CD14-positive monocyte (primary cell): ENCODE results near the gene PLEKHM3. TPM values are rescaled to one million over a fixed set of nuclear protein-coding genes. Genes with fewer than 3 reads are reported as not detected.
"Not testable (repeated sequence)": the region's sequence is repeated elsewhere in the genome, so short reads cannot be mapped to it uniquely, and the experiment has no call there.

Source experiments
- DNase-seq, 3 donors: peaks; one replicate each; pipeline ENCODE4 v3.0.0-alpha.2; 2011 to 2022
- H2AFZ ChIP-seq: 2 replicates; pipeline ENCODE4 v1.6.0; 2012; ENCODE audit warnings: mild to moderate bottlenecking, low read depth, low read length, inconsistent platforms; ENCODE audit not compliant: insufficient read depth, poor library complexity, severe bottlenecking
- H3K27ac ChIP-seq, 2 donors: 1 replicate in 1 of 2; 2 replicates in 1 of 2; pipeline ENCODE4 v1.5.1; 2012 to 2013; ENCODE audit warnings: low read length in 2 of 2, control low read depth in 1 of 2, inconsistent platforms in 1 of 2, low read depth in 1 of 2, mild to moderate bottlenecking in 1 of 2
- H3K27me3 ChIP-seq, 2 donors: one replicate each; pipeline versions ENCODE4 v1.6.0 to v1.6.1; 2011 to 2013; ENCODE audit warnings: low read length in 2 of 2; ENCODE audit not compliant: control insufficient read depth in 2 of 2, insufficient read depth in 2 of 2
- H3K36me3 ChIP-seq, 2 donors: replicated peaks in 1 of 2; 1 replicate in 1 of 2; 2 replicates in 1 of 2; pipeline versions ENCODE4 v1.5.1 to v1.6.1; 2012 to 2013; ENCODE audit warnings: low read length in 2 of 2, control low read depth in 1 of 2, inconsistent platforms in 1 of 2, mild to moderate bottlenecking in 1 of 2; ENCODE audit not compliant: insufficient read depth in 2 of 2, control insufficient read depth in 1 of 2
- H3K4me1 ChIP-seq, 2 donors: 1 replicate in 1 of 2; 2 replicates in 1 of 2; pipeline versions ENCODE4 v1.5.1 to v1.6.1; 2012 to 2013; ENCODE audit warnings: low read length in 2 of 2, control low read depth in 1 of 2, inconsistent platforms in 1 of 2, mild to moderate bottlenecking in 1 of 2, moderate library complexity in 1 of 2; ENCODE audit not compliant: insufficient read depth in 2 of 2, control insufficient read depth in 1 of 2
- H3K4me2 ChIP-seq: replicated peaks from 2 replicates; pipeline ENCODE3; 2012; ENCODE audit warnings: low read length, moderate library complexity, mild to moderate bottlenecking; ENCODE audit not compliant: poor library complexity, severe bottlenecking; ENCODE audit errors: extremely low read depth
- H3K4me3 ChIP-seq, 3 experiments: fragments of 200-600 bp in 1 of 3; sonication (generic) in 1 of 3; replicated peaks in 1 of 3; 1 replicate in 2 of 3; 2 replicates in 1 of 3; pipeline ENCODE4 v1.5.1; 2011 to 2013; ENCODE audit warnings: low read length in 3 of 3, mild to moderate bottlenecking in 3 of 3, control low read depth in 2 of 3, low read depth in 2 of 3, inconsistent platforms in 1 of 3, moderate library complexity in 1 of 3
- H3K79me2 ChIP-seq: 2 replicates; pipeline ENCODE4 v1.6.0; 2012; ENCODE audit warnings: mild to moderate bottlenecking, control low read depth, inconsistent platforms, low read length, moderate library complexity; ENCODE audit not compliant: insufficient read depth
- H3K9ac ChIP-seq: 2 replicates; pipeline ENCODE4 v1.6.0; 2017; ENCODE audit warnings: low read length, mild to moderate bottlenecking; ENCODE audit not compliant: insufficient read depth, poor library complexity, severe bottlenecking
- H3K9me3 ChIP-seq, 2 donors: replicated peaks in 1 of 2; 1 replicate in 1 of 2; 2 replicates in 1 of 2; pipeline versions ENCODE4 v1.5.1 to v1.6.1; 2012 to 2013; ENCODE audit warnings: low read length in 2 of 2, control low read depth in 1 of 2; ENCODE audit not compliant: control insufficient read depth in 1 of 2, insufficient read depth in 1 of 2
- H4K20me1 ChIP-seq: 2 replicates; pipeline ENCODE4 v1.6.0; 2012; ENCODE audit warnings: mild to moderate bottlenecking, low read length, control low read depth, moderate library complexity; ENCODE audit not compliant: insufficient read depth
- H3K27ac Mint-ChIP-seq, 7 donors: one replicate each; pipeline ENCODE4 v1.8.0; 2020; ENCODE audit warnings: mild to moderate bottlenecking in 7 of 7, mixed read lengths in 7 of 7, moderate library complexity in 6 of 7, inconsistent platforms in 2 of 7
- H3K27me3 Mint-ChIP-seq, 3 donors: one replicate each; pipeline ENCODE4 v1.8.0; 2021 to 2022; ENCODE audit warnings: low read depth in 3 of 3, mild to moderate bottlenecking in 3 of 3, mixed read lengths in 3 of 3, moderate library complexity in 3 of 3, inconsistent platforms in 1 of 3
- H3K36me3 Mint-ChIP-seq, 2 donors: one replicate each; pipeline ENCODE4 v1.8.0; 2020; ENCODE audit warnings: mixed read lengths in 2 of 2, inconsistent platforms in 1 of 2, mild to moderate bottlenecking in 1 of 2
- H3K4me1 Mint-ChIP-seq: one replicate; pipeline ENCODE4 v1.8.0; 2020; ENCODE audit warnings: mild to moderate bottlenecking, mixed read lengths
- H3K4me3 Mint-ChIP-seq, 2 donors: one replicate each; pipeline ENCODE4 v1.8.0; 2020; ENCODE audit warnings: mild to moderate bottlenecking in 2 of 2, mixed read lengths in 2 of 2, moderate library complexity in 1 of 2
- H3K9me3 Mint-ChIP-seq, 7 donors: one replicate each; pipeline ENCODE4 v1.8.0; 2020 to 2022; ENCODE audit warnings: mixed read lengths in 7 of 7, mild to moderate bottlenecking in 6 of 7, moderate library complexity in 6 of 7, inconsistent platforms in 2 of 7
- WGBS: methylation state at CpG from one replicate; pipeline ENCODE4 v1.1.5; 2013; ENCODE audit warnings: missing lambda C conversion rate; ENCODE audit not compliant: insufficient coverage; 5-methylcytosine and 5-hydroxymethylcytosine counted together
- intact Hi-C, 2 donors: fragments of 100-400 bp; cut with micrococcal nuclease; formaldehyde crosslinking; loops; one replicate each; pipeline versions ENCODE4 v1.15.0 to v1.15.1; 2023
- polyA plus RNA-seq, 3 donors: library from polyadenylated mRNA; depleted of rRNA in 1 of 3; unstranded in 2 of 3; stranded (reverse) in 1 of 3; fragments of 300-500 nt in 2 of 3; fragments of >200 nt in 1 of 3; fragmentation: Illumina TruSeq in 2 of 3; gene quantifications; 1 replicate in 2 of 3; 2 replicates in 1 of 3; pipeline ENCODE4 v1.2.3, GENCODE V29; 2012 to 2021
- TF ChIP-seq, protein P1 (sequence below): fragments of 200-600 bp; IDR thresholded peaks from one replicate; pipeline ENCODE4 v1.8.0; 2022; ENCODE audit warnings: antibody characterized with exemption, mild to moderate bottlenecking

PLEKHM3 gene
- polyA plus RNA-seq, 3 donors, result 3.0 to 8.0 (median 3.0) TPM

DNA sequence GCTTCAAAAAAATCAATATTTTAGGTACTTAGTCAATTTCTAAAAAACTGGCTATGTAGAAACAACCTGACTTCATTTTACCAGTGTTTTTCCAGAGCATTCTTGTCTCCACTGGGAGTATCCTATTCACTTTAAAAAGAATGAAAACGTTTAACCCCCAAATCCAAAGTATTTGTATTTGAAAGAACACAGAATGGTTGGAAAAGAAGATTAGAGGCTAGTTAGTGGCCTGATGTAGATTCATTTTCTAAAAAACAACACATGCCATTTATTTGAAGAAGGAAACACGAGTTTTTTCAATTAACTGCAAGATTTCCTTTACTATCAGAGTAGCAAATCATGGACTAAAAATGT, 74.6 kb downstream of the PLEKHM3 start:
- intact Hi-C loops, result no loop called here
- Histone ChIP-seq H3K9ac (no peak overlapping the region), H4K20me1 (peaks cover 3% of the 10 kb centered on the region), H3K4me2 (no peak overlapping the region), H3K4me3 (no peak overlapping the region), H3K27ac (no peak overlapping the region), H2AFZ (no peak overlapping the region), H3K27me3 (no peaks in the 10 kb centered on the region), H3K9me3 (no peaks in the 10 kb centered on the region), H3K4me1 (peaks cover 7 to 14% of the 10 kb centered on the region in 2 donors), H3K79me2 (no peaks in the 10 kb centered on the region), H3K36me3 (peaks cover 5 to 9% of the 10 kb centered on the region in 2 donors)
- WGBS, result no CpG with 5 or more reads among the region's 2 CpGs
- Mint-ChIP-seq H3K36me3 (peaks cover 8 to 9% of the 10 kb centered on the region in 2 donors), H3K4me3 (no peak overlapping the region), H3K27ac (no peak overlapping the region), H3K4me1 (peaks cover 14% of the 10 kb centered on the region), H3K9me3 (no peaks in the 10 kb centered on the region), H3K27me3 (peaks cover 0 to 1% (median 0%) of the 10 kb centered on the region in 3 donors)
- no peak for DNase-seq
- TF ChIP-seq, protein P1, sequence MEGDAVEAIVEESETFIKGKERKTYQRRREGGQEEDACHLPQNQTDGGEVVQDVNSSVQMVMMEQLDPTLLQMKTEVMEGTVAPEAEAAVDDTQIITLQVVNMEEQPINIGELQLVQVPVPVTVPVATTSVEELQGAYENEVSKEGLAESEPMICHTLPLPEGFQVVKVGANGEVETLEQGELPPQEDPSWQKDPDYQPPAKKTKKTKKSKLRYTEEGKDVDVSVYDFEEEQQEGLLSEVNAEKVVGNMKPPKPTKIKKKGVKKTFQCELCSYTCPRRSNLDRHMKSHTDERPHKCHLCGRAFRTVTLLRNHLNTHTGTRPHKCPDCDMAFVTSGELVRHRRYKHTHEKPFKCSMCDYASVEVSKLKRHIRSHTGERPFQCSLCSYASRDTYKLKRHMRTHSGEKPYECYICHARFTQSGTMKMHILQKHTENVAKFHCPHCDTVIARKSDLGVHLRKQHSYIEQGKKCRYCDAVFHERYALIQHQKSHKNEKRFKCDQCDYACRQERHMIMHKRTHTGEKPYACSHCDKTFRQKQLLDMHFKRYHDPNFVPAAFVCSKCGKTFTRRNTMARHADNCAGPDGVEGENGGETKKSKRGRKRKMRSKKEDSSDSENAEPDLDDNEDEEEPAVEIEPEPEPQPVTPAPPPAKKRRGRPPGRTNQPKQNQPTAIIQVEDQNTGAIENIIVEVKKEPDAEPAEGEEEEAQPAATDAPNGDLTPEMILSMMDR, result no peak

DNA sequence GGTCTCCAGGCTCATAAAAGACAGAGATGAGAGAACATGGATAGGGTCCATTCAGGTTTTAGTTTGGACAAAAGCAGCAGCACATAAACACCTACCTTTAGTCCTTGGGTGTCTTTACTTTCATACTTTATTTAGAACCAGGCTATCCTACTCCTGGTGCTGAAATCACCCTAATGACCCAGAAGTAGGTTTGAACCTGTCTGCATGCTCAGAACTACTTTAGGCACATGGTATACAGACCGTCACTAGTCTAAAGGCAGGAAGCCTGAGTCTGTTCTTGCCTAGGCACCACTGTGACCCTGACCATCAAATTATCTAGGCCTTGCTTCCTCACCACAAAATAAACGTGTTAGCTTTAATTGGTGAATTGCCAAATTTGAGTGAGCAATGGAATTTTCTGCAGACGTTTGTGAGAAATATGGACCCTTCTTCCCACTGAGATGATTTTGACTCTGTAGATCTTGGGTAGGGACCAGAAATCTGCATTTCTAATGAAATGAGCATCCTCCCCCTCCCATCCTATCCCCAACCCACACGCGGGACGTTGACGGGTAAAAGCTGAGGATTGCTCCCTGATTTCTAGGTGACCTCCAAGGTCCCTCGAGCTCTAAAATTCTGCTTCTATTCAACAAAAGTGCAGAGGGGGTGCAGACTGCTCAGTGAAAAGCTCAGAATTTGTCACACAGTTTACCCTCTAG, 75.1 kb downstream of the PLEKHM3 start:
- TF ChIP-seq, protein P1, result no peak
- Histone ChIP-seq H2AFZ (no peak overlapping the region), H3K36me3 (peaks cover 10 to 14% of the 10 kb centered on the region in 2 donors), H3K27me3 (no peaks in the 10 kb centered on the region), H3K9ac (no peak overlapping the region), H3K4me3 (no peak overlapping the region), H3K4me1 (peaks cover 7 to 14% of the 10 kb centered on the region in 2 donors), H3K4me2 (no peak overlapping the region), H3K79me2 (no peaks in the 10 kb centered on the region), H3K27ac (no peak overlapping the region), H4K20me1 (peaks cover 3% of the 10 kb centered on the region), H3K9me3 (no peaks in the 10 kb centered on the region)
- H3K27me3 Mint-ChIP-seq, result peaks cover 0 to 1% (median 0%) of the 10 kb centered on the region in 3 donors
- no peak overlapping the region for H3K4me3 Mint-ChIP-seq
- 93% methylated on average over 3 of the region's 8 CpGs for WGBS
- no peak for DNase-seq
- no peaks in the 10 kb centered on the region for H3K9me3 Mint-ChIP-seq
- H3K36me3 Mint-ChIP-seq, result peaks cover 13 to 15% of the 10 kb centered on the region in 2 donors
- H3K4me1 Mint-ChIP-seq, result peaks cover 14% of the 10 kb centered on the region
- intact Hi-C loops, result no loop called here
- H3K27ac Mint-ChIP-seq, result no peak overlapping the region

DNA sequence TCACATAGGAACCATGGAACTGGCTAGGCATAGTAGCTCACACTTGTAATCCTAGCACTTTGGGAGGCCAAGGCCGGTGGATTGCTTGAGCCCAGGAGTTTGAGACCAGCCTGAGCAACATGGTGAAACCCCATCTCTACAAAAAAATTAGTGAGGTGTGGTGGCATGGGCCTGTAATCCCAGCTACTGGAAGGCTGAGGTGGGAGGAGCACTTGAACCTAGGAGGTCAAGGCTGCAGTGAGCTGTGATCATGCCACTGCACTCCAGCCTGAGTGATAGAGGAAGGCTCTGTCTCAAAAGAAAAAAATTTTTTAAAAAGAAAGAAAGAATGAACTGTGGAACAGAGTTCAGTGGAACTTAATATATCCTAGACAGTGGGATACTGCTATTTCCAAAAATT, 76.1 kb downstream of the PLEKHM3 start:
- Mint-ChIP-seq H3K36me3 (peaks cover 21 to 23% of the 10 kb centered on the region in 2 donors), H3K4me1 (peaks cover 14% of the 10 kb centered on the region), H3K27ac (peak overlapping the region in 1 of 7 donors; percentile 4)
- H3K27me3 ChIP-seq, H3K9me3 ChIP-seq, H3K4me3 ChIP-seq, H2AFZ ChIP-seq, H3K27me3 Mint-ChIP-seq, intact Hi-C loops, H3K9ac ChIP-seq, H3K27ac ChIP-seq, H4K20me1 ChIP-seq, H3K4me3 Mint-ChIP-seq, H3K79me2 ChIP-seq, H3K9me3 Mint-ChIP-seq, H3K4me2 ChIP-seq, DNase-seq: not testable (repeated sequence)
- WGBS, result no CpG with 5 or more reads among the region's 1 CpG
- Histone ChIP-seq H3K36me3 (peaks cover 13 to 24% of the 10 kb centered on the region in 2 donors), H3K4me1 (peaks cover 7 to 14% of the 10 kb centered on the region in 2 donors)
